Stimulated activated CD4-positive, alpha-beta T cell treated with anti-CD3 and anti-CD28 coated beads, TNF-alpha, amount 100 ng/mL, for 1 hour (primary cell): ENCODE results near the gene ACHE.
"Not testable (repeated sequence)": the region's sequence is repeated elsewhere in the genome, so short reads cannot be mapped to it uniquely, and the experiment has no call there.

Source experiments
- DNase-seq, 3 donors: peaks; one replicate each; pipeline ENCODE4 v3.0.0-alpha.2; 2020; ENCODE audit warnings: low read depth in 3 of 3, low spot score in 1 of 3

The ACHE gene

GRCh38 chr7:100895701-100895955, at the start of gene ACHE:
TSS of gene ACHE (minus strand) at chr7:100895888. CDS start at chr7:100894232, 1,656 bp downstream.
- DNase-seq, result no peak

GRCh38 chr7:100944138-100944537, 48.5 kb upstream of the ACHE start:
- no peak for DNase-seq

- no peak for DNase-seq
Measured at GRCh38 chr7:100943693-100944092, 48.0 kb upstream of the ACHE start.

GRCh38 chr7:100942045-100942774, 46.5 kb upstream of the ACHE start:
- no peak for DNase-seq

GRCh38 chr7:100936167-100936566, 40.5 kb upstream of the ACHE start:
- DNase-seq, result not testable (repeated sequence)

- not testable (repeated sequence) for DNase-seq
Measured at GRCh38 chr7:100935381-100935780, 39.7 kb upstream of the ACHE start.

GRCh38 chr7:100933734-100934133, 38.0 kb upstream of the ACHE start:
- no peak for DNase-seq

- DNase-seq, result no peak
Measured at GRCh38 chr7:100929808-100930174, 34.1 kb upstream of the ACHE start.

- not testable (repeated sequence) for DNase-seq
Measured at GRCh38 chr7:100923616-100924015, 27.9 kb upstream of the ACHE start.

GRCh38 chr7:100921039-100921438, 25.4 kb upstream of the ACHE start:
- no peak for DNase-seq

GRCh38 chr7:100919779-100920437, 24.2 kb upstream of the ACHE start:
- DNase-seq, result not testable (repeated sequence)

GRCh38 chr7:100919335-100919734, 23.6 kb upstream of the ACHE start:
- DNase-seq, result not testable (repeated sequence)

- no peak for DNase-seq
Measured at GRCh38 chr7:100914879-100915447, 19.3 kb upstream of the ACHE start.

- DNase-seq, result no peak
Measured at GRCh38 chr7:100914208-100914878, 18.7 kb upstream of the ACHE start.

- no peak for DNase-seq
Measured at GRCh38 chr7:100911484-100911883, 15.8 kb upstream of the ACHE start.

- DNase-seq, result not testable (repeated sequence)
Measured at GRCh38 chr7:100910443-100910842, 14.8 kb upstream of the ACHE start.

GRCh38 chr7:100908512-100908911, 12.8 kb upstream of the ACHE start:
- DNase-seq, result no peak

- no peak for DNase-seq
Measured at GRCh38 chr7:100902638-100903037, 7.0 kb upstream of the ACHE start.

- no peak for DNase-seq
Measured at GRCh38 chr7:100901921-100902332, 6.2 kb upstream of the ACHE start.

GRCh38 chr7:100900978-100901377, 5.3 kb upstream of the ACHE start:
- no peak for DNase-seq

GRCh38 chr7:100899432-100899831, 3.7 kb upstream of the ACHE start:
- DNase-seq, result no peak
